ENCODE results near the gene SCD5. TPM values are rescaled to one million over a fixed set of nuclear protein-coding genes. Genes with fewer than 3 reads are reported as not detected.

The SCD5 gene
- total RNA-seq, 1 experiment from 2014 or later = 14.9 TPM

- H3K4me2 ChIP-seq (ENCODE audit: low read depth, low read length, poor library complexity, severe bottlenecking) = no peak overlapping the region
Observed at GRCh38 chr4:82677327-82677726, 121.3 kb downstream of the SCD5 start.

GRCh38 chr4:82667761-82668480 is 130.7 kb downstream of the SCD5 start:
- H3K4me1 ChIP-seq (ENCODE audit: low read length) = no peaks in the 10 kb centered on the region
- H3K9ac ChIP-seq (ENCODE audit: low read length) = no peak overlapping the region
- no peaks in the 10 kb centered on the region for H4K20me1 ChIP-seq (ENCODE audit: insufficient read depth, low read depth, low read length)
- H3K4me3 ChIP-seq (ENCODE audit: low read length) = no peak overlapping the region
- H3K9me2 ChIP-seq (replicated peaks; ENCODE audit: insufficient read depth, low read length) = no peaks in the 10 kb centered on the region
- no peak overlapping the region for H3K27ac ChIP-seq (ENCODE audit: low read length)
- H3K9me3 ChIP-seq (ENCODE audit: low read length) = no peaks in the 10 kb centered on the region
- H3K79me2 ChIP-seq (ENCODE audit: low read length) = no peaks in the 10 kb centered on the region
- no peak overlapping the region for H2AFZ ChIP-seq (ENCODE audit: low read length)
- no peaks in the 10 kb centered on the region for H3K27me3 ChIP-seq (ENCODE audit: low read length)
- DNase-seq = no peak
- H3K4me2 ChIP-seq (ENCODE audit: low read depth, low read length, poor library complexity, severe bottlenecking) = no peak overlapping the region
- no peaks in the 10 kb centered on the region; the same call in 1 of the 2 replicates for H3K36me3 ChIP-seq (ENCODE audit: insufficient read depth, low read length)

More at GRCh38 chr4:82677327-82677726, 121.3 kb downstream of the SCD5 start:
- no peaks in the 10 kb centered on the region; the same call in 1 of the 2 replicates for H3K4me1 ChIP-seq (ENCODE audit: low read length)
- no peak overlapping the region for H2AFZ ChIP-seq (ENCODE audit: low read length)
- H3K36me3 ChIP-seq (ENCODE audit: insufficient read depth, low read length) = no peaks in the 10 kb centered on the region
- no peak overlapping the region for H3K4me3 ChIP-seq (ENCODE audit: low read length)
- no peak for DNase-seq
- H3K9ac ChIP-seq (ENCODE audit: low read length) = no peak overlapping the region
- no peaks in the 10 kb centered on the region for H3K27me3 ChIP-seq (ENCODE audit: low read length)
- no peaks in the 10 kb centered on the region for H3K9me2 ChIP-seq (replicated peaks; ENCODE audit: insufficient read depth, low read length)
- no peaks in the 10 kb centered on the region for H3K9me3 ChIP-seq (ENCODE audit: low read length)
- no peaks in the 10 kb centered on the region for H3K79me2 ChIP-seq (ENCODE audit: low read length)
- no peak overlapping the region for H3K27ac ChIP-seq (ENCODE audit: low read length)
- no peaks in the 10 kb centered on the region for H4K20me1 ChIP-seq (ENCODE audit: insufficient read depth, low read depth, low read length)

GRCh38 chr4:82666970-82667665 is 131.5 kb downstream of the SCD5 start:
- H3K36me3 ChIP-seq (ENCODE audit: insufficient read depth, low read length) = no peaks in the 10 kb centered on the region; the same call in 1 of the 2 replicates
- no peaks in the 10 kb centered on the region for H3K9me2 ChIP-seq (replicated peaks; ENCODE audit: insufficient read depth, low read length)
- H4K20me1 ChIP-seq (ENCODE audit: insufficient read depth, low read depth, low read length) = no peaks in the 10 kb centered on the region
- H3K9me3 ChIP-seq (ENCODE audit: low read length) = no peaks in the 10 kb centered on the region
- no peak overlapping the region for H2AFZ ChIP-seq (ENCODE audit: low read length)
- no peaks in the 10 kb centered on the region for H3K4me1 ChIP-seq (ENCODE audit: low read length)
- H3K27ac ChIP-seq (ENCODE audit: low read length) = no peak overlapping the region
- no peak overlapping the region for H3K4me2 ChIP-seq (ENCODE audit: low read depth, low read length, poor library complexity, severe bottlenecking)
- no peak for DNase-seq
- H3K9ac ChIP-seq (ENCODE audit: low read length) = no peak overlapping the region
- no peak overlapping the region for H3K4me3 ChIP-seq (ENCODE audit: low read length)
- H3K27me3 ChIP-seq (ENCODE audit: low read length) = no peaks in the 10 kb centered on the region
- H3K79me2 ChIP-seq (ENCODE audit: low read length) = no peaks in the 10 kb centered on the region

- no peaks in the 10 kb centered on the region for H3K36me3 ChIP-seq (ENCODE audit: insufficient read depth, low read length)
- H4K20me1 ChIP-seq (ENCODE audit: insufficient read depth, low read depth, low read length) = no peaks in the 10 kb centered on the region
- H3K4me3 ChIP-seq (ENCODE audit: low read length) = no peak overlapping the region
- H3K4me2 ChIP-seq (ENCODE audit: low read depth, low read length, poor library complexity, severe bottlenecking) = no peak overlapping the region
- H3K4me1 ChIP-seq (ENCODE audit: low read length) = peaks cover 3% of the 10 kb centered on the region; the same call in 1 of the 2 replicates
- no peaks in the 10 kb centered on the region for H3K79me2 ChIP-seq (ENCODE audit: low read length)
- H3K9me2 ChIP-seq (replicated peaks; ENCODE audit: insufficient read depth, low read length) = no peaks in the 10 kb centered on the region
- H3K9me3 ChIP-seq (ENCODE audit: low read length) = no peaks in the 10 kb centered on the region
- H3K27me3 ChIP-seq (ENCODE audit: low read length) = no peaks in the 10 kb centered on the region
- no peak overlapping the region for H3K27ac ChIP-seq (ENCODE audit: low read length)
- no peak overlapping the region for H2AFZ ChIP-seq (ENCODE audit: low read length)
- DNase-seq = no peak
- no peak overlapping the region for H3K9ac ChIP-seq (ENCODE audit: low read length)
Observed at GRCh38 chr4:82661181-82661992, 137.2 kb downstream of the SCD5 start.

GRCh38 chr4:82652062-82652461 is 146.5 kb downstream of the SCD5 start:
- Histone ChIP-seq H3K27me3 (ENCODE audit: low read length) (no peaks in the 10 kb centered on the region), H3K79me2 (ENCODE audit: low read length) (no peaks in the 10 kb centered on the region), H3K4me1 (ENCODE audit: low read length) (no peaks in the 10 kb centered on the region), H3K27ac (ENCODE audit: low read length) (no peak overlapping the region), H3K9me3 (ENCODE audit: low read length) (no peaks in the 10 kb centered on the region), H3K36me3 (ENCODE audit: insufficient read depth, low read length) (no peaks in the 10 kb centered on the region), H3K4me3 (ENCODE audit: low read length) (no peak overlapping the region), H2AFZ (ENCODE audit: low read length) (no peak overlapping the region), H4K20me1 (ENCODE audit: insufficient read depth, low read depth, low read length) (no peaks in the 10 kb centered on the region), H3K9me2 (replicated peaks; ENCODE audit: insufficient read depth, low read length) (no peaks in the 10 kb centered on the region), H3K4me2 (ENCODE audit: low read depth, low read length, poor library complexity, severe bottlenecking) (no peak overlapping the region), H3K9ac (ENCODE audit: low read length) (no peak overlapping the region)
- no peak for DNase-seq

- H3K4me3 ChIP-seq (ENCODE audit: low read length) = no peak overlapping the region
- H3K9me2 ChIP-seq (replicated peaks; ENCODE audit: insufficient read depth, low read length) = no peaks in the 10 kb centered on the region
- no peaks in the 10 kb centered on the region for H3K9me3 ChIP-seq (ENCODE audit: low read length)
- H2AFZ ChIP-seq (ENCODE audit: low read length) = no peak overlapping the region
- H4K20me1 ChIP-seq (ENCODE audit: insufficient read depth, low read depth, low read length) = no peaks in the 10 kb centered on the region
- H3K79me2 ChIP-seq (ENCODE audit: low read length) = no peaks in the 10 kb centered on the region
- DNase-seq = no peak
- H3K9ac ChIP-seq (ENCODE audit: low read length) = no peak overlapping the region
- H3K4me1 ChIP-seq (ENCODE audit: low read length) = no peaks in the 10 kb centered on the region
- H3K36me3 ChIP-seq (ENCODE audit: insufficient read depth, low read length) = no peaks in the 10 kb centered on the region
- H3K27me3 ChIP-seq (ENCODE audit: low read length) = no peaks in the 10 kb centered on the region
- no peak overlapping the region for H3K27ac ChIP-seq (ENCODE audit: low read length)
- no peak overlapping the region for H3K4me2 ChIP-seq (ENCODE audit: low read depth, low read length, poor library complexity, severe bottlenecking)
Observed at GRCh38 chr4:82650868-82651267, 147.7 kb downstream of the SCD5 start.

GRCh38 chr4:82648356-82648755 is 150.2 kb downstream of the SCD5 start:
- H3K4me1 ChIP-seq (ENCODE audit: low read length) = no peaks in the 10 kb centered on the region
- no peak overlapping the region for H2AFZ ChIP-seq (ENCODE audit: low read length)
- no peaks in the 10 kb centered on the region for H3K9me3 ChIP-seq (ENCODE audit: low read length)
- H3K79me2 ChIP-seq (ENCODE audit: low read length) = no peaks in the 10 kb centered on the region
- H3K36me3 ChIP-seq (ENCODE audit: insufficient read depth, low read length) = no peaks in the 10 kb centered on the region
- no peak for DNase-seq
- no peak overlapping the region for H3K4me2 ChIP-seq (ENCODE audit: low read depth, low read length, poor library complexity, severe bottlenecking)
- H3K27ac ChIP-seq (ENCODE audit: low read length) = no peak overlapping the region
- H4K20me1 ChIP-seq (ENCODE audit: insufficient read depth, low read depth, low read length) = no peaks in the 10 kb centered on the region
- no peaks in the 10 kb centered on the region for H3K27me3 ChIP-seq (ENCODE audit: low read length)
- no peaks in the 10 kb centered on the region for H3K9me2 ChIP-seq (replicated peaks; ENCODE audit: insufficient read depth, low read length)
- no peak overlapping the region for H3K4me3 ChIP-seq (ENCODE audit: low read length)
- no peak overlapping the region for H3K9ac ChIP-seq (ENCODE audit: low read length)
